Measurements from ENCODE around the gene DLGAP3.

The DLGAP3 gene

DNA sequence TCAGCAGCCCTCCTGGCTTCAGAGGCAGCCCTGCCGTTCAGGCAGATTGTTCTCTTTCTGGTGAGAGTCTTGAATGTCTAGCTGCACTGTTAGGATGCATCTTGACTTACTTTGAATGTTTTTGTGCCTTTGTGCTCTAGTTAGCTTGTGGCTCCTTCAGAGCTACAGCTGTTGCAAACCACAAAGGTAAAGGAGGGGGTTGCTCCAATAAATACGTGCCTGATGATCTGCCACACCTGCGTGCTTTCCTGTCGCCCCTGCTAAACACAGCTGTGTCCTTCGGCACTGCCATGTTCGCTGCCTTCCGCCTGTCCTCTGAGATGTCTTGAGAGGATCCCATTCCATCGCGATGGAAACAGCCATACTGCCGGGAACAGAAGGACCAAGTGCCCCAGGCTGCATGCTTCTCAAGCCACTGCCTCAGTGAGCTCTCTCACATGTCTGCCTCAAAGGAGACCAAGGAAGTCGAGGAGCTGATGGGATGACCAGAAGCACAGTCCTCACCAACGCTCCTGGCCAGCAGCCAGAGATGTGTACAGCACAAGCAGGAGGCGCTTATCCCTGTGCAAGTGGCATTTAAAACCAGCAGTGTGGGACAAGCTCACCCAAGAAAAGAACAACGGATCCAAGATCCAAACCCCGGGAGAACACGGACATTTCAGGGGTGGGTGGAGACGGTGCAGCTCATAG is 57.9 kb downstream of the DLGAP3 start:
- no peak overlapping the region for H3K27ac ChIP-seq
- no peak overlapping the region for H3K4me3 ChIP-seq

DNA sequence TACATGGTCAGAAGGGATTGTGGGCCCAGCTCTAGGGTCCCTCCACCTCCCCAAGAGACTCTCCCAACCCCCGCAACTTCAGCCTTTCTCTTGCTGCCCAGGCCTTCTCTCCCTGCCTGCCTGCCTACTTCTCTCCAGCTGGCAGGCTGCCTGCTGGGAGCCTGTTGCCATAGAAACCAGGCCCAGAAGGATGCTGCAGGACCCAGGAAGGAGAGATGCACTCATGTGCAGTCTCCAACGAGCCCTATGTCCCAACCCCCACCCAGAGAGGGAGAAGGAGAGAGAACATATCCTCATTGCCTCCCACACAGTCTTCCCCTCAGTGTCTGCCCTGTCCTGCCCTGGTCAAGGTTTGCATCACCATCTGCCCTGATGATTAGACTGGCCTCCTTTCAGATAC is 59.1 kb downstream of the DLGAP3 start:
- Histone ChIP-seq H3K4me3 (no peak overlapping the region), H3K27ac (no peak overlapping the region)

DNA sequence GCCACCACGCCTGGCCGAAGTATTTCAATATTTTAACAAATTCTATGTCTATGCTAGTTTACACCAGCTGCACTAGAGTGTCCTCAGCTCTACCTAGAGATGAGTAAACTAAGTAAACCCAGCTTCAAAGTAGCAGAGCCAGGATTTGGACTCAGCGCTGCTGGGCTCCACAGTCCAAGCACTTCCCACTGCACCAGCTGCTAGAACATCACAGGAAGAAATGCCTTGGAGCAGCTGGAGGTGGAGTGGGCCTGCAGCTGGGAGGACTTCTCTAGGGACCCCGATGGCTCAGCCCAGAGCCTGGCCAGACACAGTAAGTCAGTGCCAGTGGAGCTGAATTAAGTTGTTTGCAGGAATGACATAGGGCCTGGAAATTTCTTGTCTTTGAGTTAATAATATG is 59.7 kb downstream of the DLGAP3 start:
- Histone ChIP-seq H3K4me3 (no peak overlapping the region), H3K27ac (no peak overlapping the region)

DNA sequence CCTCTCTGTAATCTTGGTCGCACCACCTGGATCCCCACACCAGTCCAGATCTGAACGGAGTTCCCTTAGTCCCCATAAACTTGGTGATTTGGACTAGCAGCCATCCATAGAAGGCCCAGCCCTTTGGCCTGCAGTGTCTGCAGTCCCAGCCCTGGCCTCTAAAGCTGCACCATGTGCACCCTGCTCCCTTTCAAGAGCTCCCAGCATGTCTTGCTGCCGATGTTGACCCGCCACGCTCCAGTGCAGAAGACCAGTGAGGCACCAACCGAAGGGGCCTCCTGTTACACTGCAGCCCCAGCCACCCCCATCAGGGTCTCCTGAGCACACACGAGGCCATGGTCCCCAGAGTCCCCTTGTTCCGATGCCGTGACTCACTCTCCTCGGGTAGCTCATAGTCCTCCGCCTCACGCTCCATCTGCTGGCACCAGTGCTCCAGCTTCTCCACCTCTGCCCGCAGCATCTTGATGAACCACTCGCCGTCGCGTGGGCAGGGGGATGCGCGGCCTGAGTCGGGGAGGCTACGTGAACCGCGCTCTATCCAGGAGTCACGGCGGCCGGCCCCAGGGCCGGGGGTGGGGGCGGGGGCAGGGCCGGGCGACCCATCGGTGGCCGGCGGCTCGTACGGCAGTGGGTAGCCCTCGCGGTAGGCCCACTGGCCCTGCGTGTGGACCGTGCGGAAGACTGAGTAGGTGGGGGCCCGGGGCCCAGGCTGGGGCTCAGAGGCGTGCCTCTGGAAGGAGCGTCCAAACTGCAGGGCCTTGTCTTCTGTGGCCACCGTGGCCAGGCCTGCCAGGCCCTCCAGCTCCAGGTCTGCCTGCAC is 61.0 kb downstream of the DLGAP3 start:
- Histone ChIP-seq H3K27ac (no peak overlapping the region), H3K4me3 (no peak overlapping the region)

DNA sequence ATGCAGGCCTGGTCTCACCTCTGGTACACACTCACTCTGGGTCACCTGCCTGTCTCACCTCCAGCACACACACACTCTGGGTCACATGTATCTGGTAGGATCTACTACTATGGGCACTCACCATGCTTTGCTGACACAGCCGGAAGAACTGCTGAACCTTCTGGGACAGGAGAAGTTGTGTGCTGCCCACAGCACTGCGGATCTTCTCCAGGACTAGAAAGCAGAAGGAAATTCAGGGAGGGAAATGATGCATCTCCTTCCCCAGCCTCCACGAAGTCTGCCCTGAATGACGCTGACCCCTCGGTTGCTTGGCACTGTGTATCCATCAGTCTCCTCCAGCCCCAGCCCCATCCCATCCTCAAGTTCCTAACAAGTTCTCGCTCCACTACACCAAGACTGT is 62.0 kb downstream of the DLGAP3 start:
- no peak overlapping the region for H3K4me3 ChIP-seq
- no peak overlapping the region for H3K27ac ChIP-seq

DNA sequence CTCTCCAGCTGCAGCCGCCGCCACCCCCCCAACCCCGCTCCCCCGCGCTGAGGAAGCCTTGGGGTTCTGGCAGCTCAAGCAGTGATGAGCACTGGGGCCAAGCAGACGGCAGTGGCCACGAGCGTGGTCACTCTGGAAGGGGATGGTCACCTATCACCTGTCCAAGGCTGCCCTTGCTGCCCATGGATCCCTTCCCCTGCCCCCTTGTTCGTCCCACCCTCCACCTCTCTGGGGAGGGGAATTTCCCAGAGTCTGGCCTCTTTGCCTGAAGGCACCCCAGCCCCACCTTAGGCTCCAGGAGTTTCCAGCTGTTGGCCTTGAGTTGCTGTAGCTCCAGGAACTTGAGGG is 62.7 kb downstream of the DLGAP3 start:
- Histone ChIP-seq H3K27ac (peak overlapping the region in 20 of 21 experiments; percentile 40 to 91 (median 81)), H3K4me3 (peak overlapping the region; percentile 50 to 93 (median 70))

DNA sequence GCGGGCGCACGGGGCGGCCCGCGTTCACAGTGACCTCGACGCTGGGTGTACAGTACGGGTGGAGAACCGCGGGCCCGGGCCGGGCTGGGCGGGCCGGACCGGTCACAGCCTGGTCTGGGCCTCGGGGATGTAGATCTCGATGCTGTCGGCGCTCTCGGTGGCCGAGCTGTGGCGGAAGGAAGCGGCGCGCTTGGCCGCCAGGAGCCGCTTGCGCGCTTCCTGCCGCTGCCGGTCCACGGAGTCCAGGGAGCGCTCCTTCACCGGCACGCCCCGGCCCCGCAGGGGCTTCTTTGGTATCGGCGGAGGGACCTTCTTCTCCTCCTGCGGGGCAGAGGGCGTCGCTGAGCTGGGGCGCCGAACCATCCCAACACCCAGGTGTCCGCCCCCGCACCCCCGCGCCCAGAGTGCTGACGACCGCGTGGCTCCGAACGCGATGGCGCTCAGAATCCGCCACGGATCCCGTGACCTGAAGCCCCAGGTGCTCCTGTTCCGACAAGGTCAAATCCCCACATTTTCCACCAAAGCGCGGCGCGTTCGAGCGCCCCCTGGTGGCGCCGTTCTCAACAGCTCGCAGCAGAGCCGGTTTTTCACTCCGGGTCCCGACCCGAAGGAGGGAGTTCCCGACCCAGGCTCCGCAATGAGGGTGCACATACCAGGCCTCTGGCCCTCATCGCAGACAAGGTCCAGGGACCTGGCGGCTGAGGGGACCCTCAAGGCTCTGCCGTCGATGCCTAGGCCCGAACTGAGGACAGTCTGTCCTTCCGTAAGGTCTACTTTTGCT is 63.3 kb downstream of the DLGAP3 start:
- H3K27ac ChIP-seq, result peak overlapping the region; percentile 40 to 91 (median 80)
- H3K4me3 ChIP-seq, result peak overlapping the region; percentile 50 to 93 (median 70)

DNA sequence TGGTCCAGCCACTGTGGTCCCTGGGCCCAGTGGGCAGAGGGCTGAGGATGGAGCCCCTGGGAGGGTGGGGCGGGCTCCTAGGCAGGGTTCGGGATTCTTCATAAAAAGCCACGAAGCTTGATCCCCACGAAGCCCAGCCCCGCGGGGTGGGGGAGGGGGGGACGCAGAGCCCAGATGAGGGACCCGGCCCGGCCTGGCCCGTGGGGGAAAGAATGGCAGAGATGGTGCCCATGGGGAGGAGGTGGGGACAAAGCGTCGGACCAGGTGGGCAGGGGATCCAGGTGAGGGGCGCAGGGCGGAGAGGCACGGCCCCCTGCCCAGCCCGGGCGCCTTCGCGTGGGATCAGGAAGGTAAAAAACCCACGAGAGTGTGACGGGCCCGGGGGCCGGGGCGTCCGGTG is 63.9 kb downstream of the DLGAP3 start:
- H3K4me3 ChIP-seq, result peak overlapping the region; percentile 50 to 93 (median 70)
- peak overlapping the region; percentile 40 to 91 (median 80) for H3K27ac ChIP-seq

DNA sequence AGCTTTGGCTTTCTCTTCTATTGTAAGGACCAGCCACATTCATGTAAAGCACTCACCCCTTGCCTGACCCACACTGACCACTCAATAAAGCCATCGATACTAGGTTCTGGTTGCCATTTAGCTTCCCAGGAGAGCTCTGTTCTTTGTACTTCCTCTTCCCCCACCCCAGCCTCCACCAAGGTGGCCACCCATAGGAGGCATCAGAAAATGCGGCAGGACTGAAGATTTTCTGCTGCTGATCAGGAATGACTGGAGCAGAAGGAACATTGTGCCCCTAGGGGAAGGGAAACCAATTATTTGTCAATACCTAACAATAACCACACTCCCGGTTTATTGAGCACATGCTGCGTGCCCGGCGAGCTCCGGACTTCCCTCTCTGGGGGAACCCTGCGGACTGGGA is 64.7 kb downstream of the DLGAP3 start:
- Histone ChIP-seq H3K27ac (no peak overlapping the region), H3K4me3 (no peak overlapping the region)

DNA sequence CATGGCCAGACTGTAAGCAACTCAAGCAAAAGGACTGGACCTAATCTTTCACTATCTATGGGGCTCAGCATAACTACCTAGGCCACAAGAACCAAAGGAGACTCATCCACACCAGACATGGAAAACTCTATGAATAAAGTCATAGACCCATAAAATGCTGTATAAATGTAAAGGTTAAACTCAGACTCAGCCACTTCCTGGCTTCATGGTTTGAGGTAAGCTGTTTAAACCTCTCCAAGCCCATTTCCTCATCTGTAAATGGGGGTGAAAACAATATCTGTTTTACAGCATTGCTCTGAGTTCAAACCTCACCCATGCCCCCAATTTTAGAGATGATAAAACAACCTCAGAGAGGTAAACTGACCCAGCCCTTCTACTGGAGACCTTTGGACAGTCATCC is 65.9 kb downstream of the DLGAP3 start:
- H3K4me3 ChIP-seq, result no peak overlapping the region

DNA sequence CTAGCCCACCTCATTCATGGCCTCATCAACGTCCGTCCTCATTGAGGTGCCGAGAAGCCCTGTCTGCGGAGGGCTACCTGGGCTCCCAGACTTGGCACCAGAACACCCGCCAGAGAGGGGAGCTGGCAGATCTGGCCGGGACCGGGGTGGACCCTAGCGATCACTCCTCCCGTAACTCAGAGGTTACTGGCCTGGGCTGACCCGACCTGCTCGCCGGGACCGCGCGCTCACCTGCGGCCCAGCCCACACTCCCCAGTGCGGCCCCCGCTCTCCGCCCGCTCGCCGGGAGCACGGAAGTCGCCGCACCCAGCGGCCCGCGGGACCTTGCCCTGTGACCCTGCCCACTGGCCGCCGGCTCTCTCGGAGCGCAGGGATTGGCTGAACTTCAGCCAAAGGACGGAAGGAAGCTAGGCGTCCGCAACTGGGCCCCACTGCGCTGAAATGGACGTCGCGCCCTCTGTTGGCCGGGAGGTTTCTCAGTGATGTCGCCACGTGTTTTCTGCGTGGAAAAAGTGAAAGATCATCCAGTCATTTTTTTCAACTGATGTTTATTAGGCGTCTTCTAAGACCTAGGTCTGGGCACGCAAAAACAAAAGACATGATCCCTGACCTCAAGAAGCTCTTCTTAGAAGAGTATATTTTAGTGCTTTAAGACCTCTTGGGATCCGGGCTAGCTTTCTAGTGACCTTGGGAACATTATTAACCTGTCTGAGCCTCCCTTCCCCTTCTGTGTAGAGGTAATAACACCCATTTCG is 69.8 kb downstream of the DLGAP3 start, which contains the start of gene SMIM12:
Gene SMIM12 (minus strand): TSS at position 304 of the 755 bp plus-strand sequence. CDS start 3,772 bp downstream, outside the sequence.
- Histone ChIP-seq H3K27ac (peak within 1 kb of the TSS; percentile 57 to 99 (median 88)), H3K4me3 (peak within 1 kb of the TSS; percentile 58 to 99 (median 93))

More for the DNA sequence above, 65.9 kb downstream of the DLGAP3 start:
- H3K27ac ChIP-seq, result peak overlapping the region in 4 of 21 experiments; percentile 10 to 55 (median 36)

DNA sequence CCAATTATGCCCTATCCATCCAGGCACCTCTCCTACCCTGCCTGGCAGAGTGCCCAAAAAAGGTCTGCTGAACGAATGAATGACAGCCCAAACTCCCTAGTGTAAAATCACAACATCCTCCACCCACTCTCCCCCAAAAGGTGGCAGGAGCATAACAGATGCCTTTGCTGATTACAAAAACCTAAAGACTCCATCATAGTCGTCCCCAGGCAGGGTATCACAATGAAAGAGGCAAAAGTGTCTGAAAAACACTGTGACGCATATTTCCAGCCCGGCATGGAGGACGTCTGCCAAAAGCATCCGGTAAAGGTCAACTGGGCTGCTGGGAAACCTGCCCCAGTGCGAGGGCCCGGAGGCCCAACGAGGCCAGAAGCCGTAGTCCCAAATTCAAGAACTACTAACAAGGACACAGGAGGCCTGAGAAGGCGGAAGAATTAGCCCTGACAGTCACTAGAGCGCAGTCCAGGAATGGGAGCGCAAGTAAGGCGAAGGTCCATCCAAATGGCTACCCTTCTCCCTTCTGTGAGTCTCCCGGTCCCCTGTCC is 70.5 kb downstream of the DLGAP3 start:
- peak overlapping the region; percentile 58 to 99 (median 93) for H3K4me3 ChIP-seq
- H3K27ac ChIP-seq, result peak overlapping the region; percentile 57 to 99 (median 88)

DNA sequence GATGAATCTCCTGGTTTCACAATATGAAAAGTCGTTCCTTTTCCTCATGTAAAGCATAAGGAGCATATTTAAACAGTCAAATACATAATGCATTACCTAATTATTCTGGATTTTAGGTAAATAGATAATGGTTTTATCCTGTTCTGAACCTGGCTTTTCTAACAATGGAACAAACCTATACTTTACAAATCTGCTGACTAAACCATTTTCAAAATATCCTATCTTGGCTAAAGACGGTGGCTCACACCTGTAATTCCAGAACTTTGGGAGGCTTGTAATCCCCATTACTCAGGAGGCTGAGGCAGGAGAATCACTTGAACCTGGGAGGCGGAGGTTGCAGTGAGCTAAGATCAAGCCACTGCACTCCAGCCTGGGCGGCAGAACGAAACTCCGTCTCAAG is 72.8 kb downstream of the DLGAP3 start:
- H3K27ac ChIP-seq, result no peak overlapping the region
- H3K4me3 ChIP-seq, result no peak overlapping the region

DNA sequence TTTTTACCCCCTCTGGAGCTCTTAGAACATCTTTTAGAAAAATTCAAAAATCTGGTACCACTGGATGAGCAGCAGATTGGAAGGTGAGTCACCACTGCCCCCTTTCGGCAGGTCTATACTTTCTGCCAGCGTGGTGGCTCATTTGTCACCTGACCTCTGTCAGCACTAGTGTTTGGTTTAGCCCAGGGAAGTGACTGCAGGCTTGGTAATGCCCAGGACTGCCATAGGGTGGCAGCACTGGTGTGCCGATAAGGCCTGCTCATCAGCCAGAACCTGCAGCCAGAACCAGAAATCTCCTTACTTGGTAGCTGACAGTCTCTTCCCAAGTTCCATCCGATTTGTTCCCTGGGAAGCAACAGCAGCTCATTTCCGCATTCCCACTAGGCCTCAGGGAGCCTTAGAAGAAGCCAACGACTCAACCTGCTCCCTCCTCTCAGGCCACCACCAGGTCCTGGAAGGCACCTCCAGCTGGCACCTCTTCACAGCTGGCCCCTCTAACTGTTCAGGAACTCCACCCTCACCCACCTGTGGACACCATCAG is 76.7 kb downstream of the DLGAP3 start:
- peak overlapping the region in 3 of 21 experiments; percentile 36 to 63 (median 50) for H3K27ac ChIP-seq
- H3K4me3 ChIP-seq, result no peak overlapping the region

DNA sequence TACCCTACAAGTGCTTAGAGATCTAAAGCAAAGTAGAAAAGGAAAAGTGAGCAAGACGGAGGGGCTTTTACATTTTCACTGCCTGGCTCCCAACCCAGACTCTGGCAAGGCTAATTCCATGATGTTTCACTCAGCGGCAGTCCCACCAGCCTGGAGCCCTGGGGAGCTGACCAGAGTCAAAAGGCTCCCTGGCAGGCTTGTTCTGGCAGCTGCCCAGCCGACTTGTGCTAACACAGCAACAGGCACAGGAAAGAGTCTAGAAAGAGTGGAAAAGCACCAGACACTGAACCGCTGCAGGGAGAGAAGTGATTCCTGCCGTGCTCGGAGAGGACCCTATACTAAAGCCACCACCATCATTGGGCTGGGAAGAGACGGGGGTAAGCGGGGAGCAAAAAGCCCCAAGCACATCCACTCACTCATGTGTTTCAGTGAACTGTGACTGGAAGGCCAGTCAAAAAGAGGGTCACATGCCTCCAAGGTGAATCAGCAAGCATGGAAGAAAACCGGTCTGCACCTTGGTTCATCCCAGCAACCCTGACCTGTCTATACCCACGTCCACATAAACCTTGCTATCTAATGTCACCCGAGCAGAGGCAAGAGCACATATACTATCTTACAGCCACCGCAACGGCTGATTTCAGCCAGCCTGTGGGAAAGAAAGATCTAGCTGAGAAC is 77.9 kb downstream of the DLGAP3 start:
- H3K4me3 ChIP-seq, result no peak overlapping the region
- peak overlapping the region in 3 of 21 experiments; percentile 23 to 43 (median 35) for H3K27ac ChIP-seq

DNA sequence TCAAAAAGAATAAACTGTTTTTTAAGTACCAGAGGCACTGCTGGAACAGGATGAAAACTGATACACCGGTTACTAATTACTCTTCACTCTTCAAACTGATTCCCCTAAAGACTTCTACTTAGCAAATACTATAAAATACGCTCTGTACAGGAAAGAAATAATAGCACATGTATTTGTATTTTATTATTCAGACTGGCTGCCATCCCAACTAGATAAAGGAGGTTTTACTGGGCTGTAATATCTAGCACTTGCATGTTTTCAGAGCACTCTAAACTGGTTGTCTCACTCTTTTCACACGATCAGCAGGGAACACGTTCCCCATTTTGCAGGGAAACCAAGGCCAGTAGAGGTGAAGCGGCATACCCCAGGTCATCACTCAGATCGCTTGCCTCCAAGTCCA is 79.1 kb downstream of the DLGAP3 start:
- no peak overlapping the region for H3K4me3 ChIP-seq
- no peak overlapping the region for H3K27ac ChIP-seq

DNA sequence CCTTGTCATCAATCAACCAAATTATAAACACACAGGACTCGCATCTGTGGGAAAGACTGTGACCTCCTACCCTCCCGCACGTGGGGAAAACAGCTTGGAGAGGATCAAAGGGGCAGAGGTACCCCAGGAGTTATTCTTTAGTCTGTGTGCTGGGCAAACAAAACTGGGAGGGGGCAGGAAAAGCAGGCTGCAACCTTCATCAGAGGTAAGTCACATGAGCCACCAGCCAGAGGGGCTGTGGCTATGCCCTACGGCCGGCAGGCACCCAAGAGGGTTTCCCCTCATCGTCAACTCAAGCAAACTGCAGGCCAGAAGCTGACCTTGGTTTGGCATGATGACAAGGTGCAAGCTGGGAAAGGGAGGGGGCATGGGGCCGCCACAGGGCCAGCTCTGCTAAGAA is 82.4 kb downstream of the DLGAP3 start:
- Histone ChIP-seq H3K27ac (no peak overlapping the region), H3K4me3 (no peak overlapping the region)

DNA sequence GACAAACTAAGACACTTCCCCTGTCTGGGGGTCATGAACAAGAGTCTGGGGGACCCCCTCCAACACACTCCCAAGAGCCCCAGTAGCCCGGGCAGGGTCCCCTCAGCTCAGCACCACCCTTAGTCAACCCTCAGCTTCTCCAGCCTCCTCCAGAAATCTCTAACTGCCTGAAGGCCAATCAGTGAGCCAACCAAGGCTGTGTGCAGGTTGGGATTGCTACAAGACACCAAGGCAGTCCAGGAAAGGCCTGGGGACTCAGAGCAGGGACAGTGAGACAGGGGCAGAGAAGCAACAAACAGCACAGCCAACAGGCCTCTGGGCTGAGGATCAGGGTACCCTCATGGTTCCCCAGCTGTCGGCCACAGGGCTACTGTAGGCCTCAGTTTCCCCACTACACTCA is 83.2 kb downstream of the DLGAP3 start:
- no peak overlapping the region for H3K4me3 ChIP-seq
- H3K27ac ChIP-seq, result no peak overlapping the region

Data from skin epidermis (tissue), 12 donors.